Effector CD4-positive, alpha-beta T cell (primary cell): Measurements from ENCODE around the gene CACNA1G.

Source experiments
- DNase-seq: peaks from one replicate; pipeline ENCODE4 v3.0.0-alpha.2; 2020

The CACNA1G gene

GRCh38 chr17:50548831-50549230 is 11.7 kb upstream of the CACNA1G start:
- DNase-seq: no peak

DNA sequence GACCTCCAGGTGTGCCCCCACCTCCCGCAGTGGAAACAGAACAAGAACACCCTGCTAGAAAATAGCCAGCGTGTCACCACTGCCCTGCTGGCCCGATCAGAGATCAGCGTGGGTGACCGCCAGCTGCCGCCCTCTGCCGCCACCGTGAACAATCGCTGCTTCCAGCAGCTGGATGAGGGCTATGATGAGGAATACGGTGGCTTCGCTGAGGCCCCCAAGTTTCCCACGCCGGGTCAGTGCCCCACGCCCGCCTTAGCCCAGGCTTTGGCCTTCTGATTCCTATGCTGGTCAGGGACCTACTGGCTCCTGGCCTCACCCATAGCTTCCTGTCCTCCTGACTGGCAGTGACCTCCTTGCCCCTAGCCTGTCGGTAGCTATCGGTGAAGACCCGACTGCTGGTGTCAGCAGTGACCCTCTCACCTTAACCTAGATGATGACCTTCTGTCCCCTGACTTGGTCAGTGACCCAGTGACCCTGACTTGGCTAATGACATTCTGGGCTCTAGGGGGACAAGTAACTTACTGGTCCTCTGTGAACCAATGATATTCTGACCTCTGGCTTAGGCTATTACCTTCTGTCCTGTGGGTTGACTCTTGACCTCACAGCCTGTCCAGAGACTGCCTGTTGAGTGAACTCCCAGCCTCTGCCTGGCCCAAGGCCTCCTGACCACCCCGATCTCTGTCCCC is 11.1 kb upstream of the CACNA1G start:
- DNase-seq: no peak

- no peak for DNase-seq
Measured at GRCh38 chr17:50549969-50550368, 10.5 kb upstream of the CACNA1G start.

DNA sequence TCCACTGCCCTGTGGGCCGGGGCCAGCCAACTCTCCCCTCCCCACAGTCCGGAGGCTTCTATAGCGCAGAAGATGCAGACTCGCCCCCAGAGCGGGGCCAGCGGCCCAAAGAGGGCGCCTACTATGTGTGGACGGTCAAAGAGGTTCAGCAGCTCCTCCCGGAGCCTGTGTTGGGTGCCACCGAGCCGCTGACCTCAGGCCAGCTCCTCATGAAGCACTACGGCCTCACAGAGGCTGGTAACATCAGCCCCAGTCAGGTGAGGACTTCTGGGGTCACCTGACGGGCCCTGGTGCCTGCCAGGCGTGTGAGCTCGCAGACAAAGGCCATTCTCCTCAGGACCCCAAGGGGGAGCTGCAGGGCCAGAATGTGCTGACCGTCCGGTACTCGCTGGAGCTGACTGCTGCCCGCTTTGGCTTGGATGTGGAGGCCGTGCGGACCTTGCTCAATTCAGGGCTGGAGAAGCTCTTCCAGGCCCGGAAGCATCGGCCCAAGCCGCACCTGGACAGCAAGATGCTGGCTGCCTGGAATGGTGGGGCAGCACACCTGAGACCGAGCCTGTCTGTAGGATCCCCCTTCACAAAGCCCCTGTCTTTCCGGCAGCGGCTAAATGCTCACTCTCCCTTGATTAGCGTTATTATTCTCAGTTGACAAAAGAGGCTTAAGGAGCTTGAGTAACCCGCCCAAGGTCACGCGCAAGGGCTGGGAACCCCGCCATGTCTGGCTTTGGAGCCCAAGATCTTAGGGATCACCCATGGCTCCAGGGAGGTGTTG is 9.7 kb upstream of the CACNA1G start:
- no peak for DNase-seq

GRCh38 chr17:50551433-50551815 is 9.1 kb upstream of the CACNA1G start:
- DNase-seq: no peak

- DNase-seq: no peak
Measured at GRCh38 chr17:50551884-50552283, 8.6 kb upstream of the CACNA1G start.

DNA sequence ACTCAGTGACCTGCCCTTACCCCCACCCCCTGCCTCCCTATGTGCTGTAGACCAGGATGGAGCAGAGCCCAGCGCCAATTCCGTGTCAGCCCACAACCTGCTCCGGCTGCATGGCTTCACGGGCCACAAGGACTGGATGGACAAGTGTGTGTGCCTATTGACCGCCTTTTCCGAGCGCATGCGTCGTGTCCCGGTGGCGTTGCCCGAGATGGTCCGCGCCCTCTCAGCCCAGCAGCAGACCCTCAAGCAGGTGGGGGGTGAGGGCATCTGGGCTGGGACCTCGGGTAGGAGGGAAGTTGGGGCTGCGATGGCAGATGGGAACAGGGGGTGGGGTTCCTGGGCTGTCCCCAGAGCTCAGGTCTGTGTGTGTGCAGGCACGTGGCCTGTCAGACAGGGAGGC is 6.3 kb upstream of the CACNA1G start:
- no peak for DNase-seq

DNA sequence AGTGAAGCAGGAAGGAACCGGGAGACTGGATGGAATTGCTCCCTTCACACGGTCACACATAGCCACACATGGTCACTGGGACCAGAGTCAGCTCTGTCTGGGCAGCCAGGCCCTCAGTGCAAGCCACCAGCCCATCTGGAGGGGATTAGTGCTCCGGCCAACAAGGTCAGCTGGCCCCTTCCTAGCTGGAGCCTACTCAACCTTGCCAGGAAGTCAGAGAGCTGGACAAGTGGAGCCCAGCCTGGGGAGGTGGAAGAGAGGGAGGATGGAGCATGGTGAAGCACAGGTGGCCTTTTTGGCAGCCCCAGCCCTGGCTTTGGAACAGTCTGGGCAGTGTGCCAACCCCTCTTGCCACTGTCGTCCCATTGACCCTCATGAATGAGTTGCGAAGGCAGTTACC is 3.7 kb upstream of the CACNA1G start:
- DNase-seq: no peak

GRCh38 chr17:50557630-50558029 is 2.9 kb upstream of the CACNA1G start:
- DNase-seq: no peak

- no peak for DNase-seq
Measured at GRCh38 chr17:50558091-50558490, 2.4 kb upstream of the CACNA1G start.

- DNase-seq: no peak
Measured at GRCh38 chr17:50558581-50558940, 2.0 kb upstream of the CACNA1G start.

DNA sequence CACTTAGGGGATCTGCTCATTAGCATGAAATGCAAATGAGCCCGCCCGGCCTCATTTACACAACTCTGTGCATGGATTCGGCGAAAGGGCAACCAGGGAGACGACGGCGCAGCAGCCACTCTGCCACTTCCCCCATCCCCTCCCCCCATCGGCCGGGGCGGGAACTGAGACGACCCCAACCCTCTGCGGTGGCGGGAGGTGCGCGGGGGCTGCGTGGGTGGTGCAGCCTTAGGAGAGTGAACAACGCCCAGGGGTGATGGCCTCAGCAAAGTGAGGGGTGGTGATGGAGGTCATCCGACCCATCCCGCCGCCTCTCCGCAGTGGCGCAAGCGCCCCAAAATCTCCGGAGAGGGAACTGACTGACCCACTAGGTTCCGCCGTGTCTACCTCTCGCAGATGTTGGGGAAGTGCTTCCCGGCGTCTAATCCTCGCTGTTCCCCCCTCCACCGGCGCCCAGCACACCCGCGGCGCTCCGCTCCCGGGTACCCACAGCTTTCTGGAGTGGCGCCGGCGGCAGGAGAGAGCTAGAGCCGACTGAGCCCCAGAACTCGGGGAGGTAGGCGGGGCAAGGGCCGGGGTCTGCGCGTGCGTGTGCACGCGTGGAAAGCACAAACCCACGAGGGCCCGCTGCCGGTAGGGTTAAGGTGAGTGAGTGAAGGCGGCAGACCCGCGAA is 1.4 kb upstream of the CACNA1G start:
- DNase-seq: no peak

DNA sequence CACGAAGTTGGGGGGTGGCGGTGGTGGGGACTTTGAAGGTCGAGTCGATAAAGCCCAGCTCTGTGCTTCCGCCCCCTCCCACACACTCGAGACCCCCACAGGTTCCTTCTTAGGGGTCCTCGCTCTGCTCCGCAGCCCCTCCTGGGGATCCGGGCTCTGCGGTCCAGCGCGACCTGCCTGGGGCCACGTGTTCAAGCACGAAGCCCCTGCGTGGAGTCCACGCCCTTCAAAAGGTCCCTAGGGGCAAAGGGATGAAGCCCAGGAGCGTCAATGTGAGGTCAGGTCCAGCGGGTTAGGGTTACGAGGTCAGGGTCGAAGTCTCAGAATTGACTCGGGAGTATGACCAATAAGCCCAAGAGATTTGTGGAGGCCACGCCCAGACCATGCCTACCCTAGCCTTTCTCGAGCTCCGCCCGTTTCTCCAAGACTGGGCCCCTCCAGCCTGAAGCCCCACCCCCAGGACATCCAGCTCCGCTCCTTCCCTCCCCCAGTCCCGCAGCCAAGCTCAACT is 786 bp upstream of the CACNA1G start:
- DNase-seq: peak; percentile 9

GRCh38 chr17:50560931-50561745 is 623 bp downstream of the CACNA1G start:
- peak; percentile 12 for DNase-seq

DNA sequence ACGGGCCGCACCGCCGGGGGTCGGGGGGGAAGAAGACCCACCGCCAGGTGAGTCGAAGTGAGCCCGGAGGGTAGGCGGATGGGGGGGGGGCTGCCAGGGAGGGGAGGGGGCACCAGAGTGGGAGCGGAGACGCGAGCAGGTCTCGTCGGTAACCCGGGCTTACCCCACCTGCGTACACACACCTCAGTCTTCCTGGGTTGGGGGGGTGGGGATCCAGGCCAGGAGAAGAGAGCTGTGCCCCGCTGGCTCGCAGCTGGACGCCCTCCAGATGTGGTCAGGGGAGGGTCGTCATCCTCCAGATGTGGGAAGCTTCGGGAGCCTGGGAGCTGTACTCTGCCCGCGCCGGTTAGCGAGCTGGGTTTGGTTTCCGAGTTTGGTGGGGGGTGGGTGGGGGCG is 1.2 kb downstream of the CACNA1G start:
- DNase-seq: no peak

DNA sequence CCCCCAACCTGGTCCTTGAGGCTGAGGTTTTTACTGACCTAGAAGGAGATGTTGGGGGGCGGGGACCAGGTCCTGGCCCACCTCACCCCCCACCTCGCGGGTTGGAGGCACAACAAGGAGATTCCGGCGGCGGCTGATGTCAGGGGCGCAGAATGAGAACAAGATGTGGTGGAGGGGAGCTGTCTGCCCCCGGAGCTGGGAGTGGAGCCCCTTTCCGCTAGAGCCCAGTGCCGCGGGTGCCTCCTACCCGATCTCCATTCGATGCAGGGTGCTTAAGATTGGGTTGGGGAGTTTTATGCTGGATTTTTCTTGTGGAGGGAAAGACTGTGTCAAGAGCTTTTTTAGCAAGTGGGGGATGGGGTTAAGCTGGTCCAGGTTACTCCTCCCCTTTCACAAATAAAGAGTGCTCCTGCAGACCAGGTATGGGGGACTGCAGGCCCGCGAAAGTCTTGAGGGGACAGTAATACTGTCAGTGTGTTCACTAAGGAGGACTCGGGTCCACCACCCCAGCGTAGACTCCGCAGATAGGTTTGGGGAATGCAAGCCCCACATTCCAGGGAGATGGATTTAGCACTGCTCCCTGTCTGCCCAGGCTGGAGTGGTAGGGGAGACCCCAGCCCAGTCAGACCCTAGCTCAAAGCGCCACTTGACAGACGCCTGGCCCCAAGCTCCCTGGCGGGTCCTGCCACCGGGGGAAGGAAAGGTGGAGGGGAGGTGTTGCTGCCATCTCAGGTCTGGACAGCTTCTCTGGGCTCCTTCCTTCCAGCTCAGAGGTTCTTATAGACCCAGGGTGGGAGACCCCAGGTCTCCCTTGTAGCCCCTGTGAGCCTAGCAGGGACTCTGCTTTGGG is 2.0 kb downstream of the CACNA1G start:
- DNase-seq: no peak

- no peak for DNase-seq
Measured at GRCh38 chr17:50563092-50563511, 2.6 kb downstream of the CACNA1G start.

GRCh38 chr17:50564916-50565315 is 4.4 kb downstream of the CACNA1G start:
- no peak for DNase-seq

- no peak for DNase-seq
Measured at GRCh38 chr17:50565402-50566350, 5.2 kb downstream of the CACNA1G start.

DNA sequence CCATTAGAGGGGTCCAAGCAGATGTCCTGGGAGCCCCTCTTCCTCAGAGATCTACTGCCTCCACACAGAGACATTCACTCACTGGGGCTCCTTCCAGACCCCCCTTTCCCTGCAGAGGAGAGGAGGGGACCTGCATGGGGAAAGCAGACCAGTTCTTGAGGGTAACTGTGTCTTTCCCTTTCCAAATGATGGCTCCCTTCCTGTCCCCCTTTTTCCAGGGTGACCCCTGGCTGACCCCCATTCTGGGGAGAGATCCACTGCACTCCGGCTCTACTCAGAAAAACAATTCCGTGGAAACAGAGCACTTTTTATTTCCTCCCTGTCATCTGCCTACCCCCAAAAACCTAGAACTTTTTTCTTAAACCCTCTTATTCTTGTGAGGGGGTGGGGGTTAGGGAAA is 6.4 kb downstream of the CACNA1G start:
- DNase-seq: no peak

- no peak for DNase-seq
Measured at GRCh38 chr17:50568659-50569058, 8.1 kb downstream of the CACNA1G start.
